Skin epidermis (tissue), 12 donors: ENCODE results near the gene UBL7.
"Not testable (repeated sequence)": the region's sequence is repeated elsewhere in the genome, so short reads cannot be mapped to it uniquely, and the experiment has no call there.

Experiments used
- H3K27ac ChIP-seq, 21 experiments: fragments of 200-600 bp; sonication (generic) in 11 of 21; one replicate each; pipeline ENCODE4 v1.5.0; 2020; ENCODE audit warnings: mild to moderate bottlenecking in 3 of 21, inconsistent platforms in 2 of 21, moderate library complexity in 2 of 21
- H3K4me3 ChIP-seq, 7 experiments: fragments of 200-600 bp; sonication (generic) in 2 of 7; one replicate each; pipeline ENCODE4 v1.5.0; 2020; ENCODE audit warnings: inconsistent platforms in 2 of 7, mild to moderate bottlenecking in 2 of 7, moderate library complexity in 1 of 7

The UBL7 gene, protein sequence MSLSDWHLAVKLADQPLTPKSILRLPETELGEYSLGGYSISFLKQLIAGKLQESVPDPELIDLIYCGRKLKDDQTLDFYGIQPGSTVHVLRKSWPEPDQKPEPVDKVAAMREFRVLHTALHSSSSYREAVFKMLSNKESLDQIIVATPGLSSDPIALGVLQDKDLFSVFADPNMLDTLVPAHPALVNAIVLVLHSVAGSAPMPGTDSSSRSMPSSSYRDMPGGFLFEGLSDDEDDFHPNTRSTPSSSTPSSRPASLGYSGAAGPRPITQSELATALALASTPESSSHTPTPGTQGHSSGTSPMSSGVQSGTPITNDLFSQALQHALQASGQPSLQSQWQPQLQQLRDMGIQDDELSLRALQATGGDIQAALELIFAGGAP

DNA sequence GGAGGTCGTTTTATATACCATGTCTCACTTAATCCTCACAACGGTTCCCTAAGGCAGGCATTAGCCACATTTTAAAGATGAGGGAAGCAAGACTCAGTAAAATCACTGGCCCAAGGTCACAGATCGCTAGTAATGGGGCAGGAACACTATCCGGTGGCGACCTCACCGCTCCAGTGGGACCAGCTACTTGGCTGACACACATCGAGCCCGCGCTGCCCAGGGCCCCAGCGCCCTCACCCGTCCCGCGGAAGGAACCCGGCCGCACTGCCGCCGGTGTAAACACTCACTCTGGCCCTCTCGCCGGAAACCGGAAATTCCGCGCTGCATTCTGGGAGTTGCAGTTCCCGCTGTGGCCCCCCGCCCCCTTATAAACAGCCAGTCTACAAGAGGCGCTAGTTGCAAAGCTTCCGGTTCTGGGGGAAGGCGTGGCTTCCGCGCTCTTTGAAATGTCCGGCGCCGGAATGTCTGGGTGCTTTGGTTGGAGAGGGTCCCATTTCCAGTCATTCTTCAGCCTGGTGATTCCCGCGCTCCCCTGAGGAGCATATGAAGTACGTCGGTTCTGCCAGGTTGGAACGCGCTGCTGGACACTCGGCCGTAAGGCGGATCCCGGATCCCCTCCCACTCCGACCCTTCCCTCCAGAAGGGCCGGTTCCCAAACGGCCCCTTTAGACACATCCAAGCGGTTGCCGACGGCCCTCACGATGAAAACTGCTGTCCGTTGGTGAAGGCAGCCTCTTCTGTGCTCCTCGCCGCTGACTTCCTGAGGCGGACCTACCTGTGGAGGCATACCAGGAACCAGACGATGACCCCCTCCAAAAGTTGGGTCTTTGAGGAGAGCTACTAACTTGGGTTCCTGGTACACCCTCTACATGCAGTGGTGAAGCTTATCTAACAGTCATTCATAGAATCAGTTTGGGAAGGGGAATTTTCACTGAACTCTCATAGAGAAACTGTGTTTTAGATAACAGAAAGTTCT lies at the start of gene UBL7:
TSS of gene UBL7 (minus strand) at position 290 of the 976 bp plus-strand sequence. CDS start 2,293 bp downstream, outside the sequence.
- Histone ChIP-seq H3K27ac (peak within 1 kb of the TSS; percentile 43 to 95 (median 85)), H3K4me3 (peak within 1 kb of the TSS; percentile 54 to 94 (median 85))

DNA sequence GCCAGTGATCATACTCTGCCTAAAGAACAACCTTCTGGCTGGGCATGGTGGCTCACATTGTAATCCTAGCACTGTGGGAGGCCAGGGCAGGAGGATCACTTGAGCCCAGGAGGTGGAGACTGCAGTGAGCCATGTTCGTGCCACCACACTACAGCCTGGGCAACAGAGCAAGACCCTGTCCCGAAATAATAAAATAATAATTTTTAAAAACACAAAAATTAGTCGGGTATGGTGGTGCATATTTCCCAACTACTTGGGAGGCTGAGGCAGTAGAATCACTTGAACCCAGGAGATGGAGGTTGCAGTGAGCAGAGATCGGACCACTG lies 45.5 kb upstream of the UBL7 start:
- Histone ChIP-seq H3K4me3 (no peak overlapping the region), H3K27ac (no peak overlapping the region)

DNA sequence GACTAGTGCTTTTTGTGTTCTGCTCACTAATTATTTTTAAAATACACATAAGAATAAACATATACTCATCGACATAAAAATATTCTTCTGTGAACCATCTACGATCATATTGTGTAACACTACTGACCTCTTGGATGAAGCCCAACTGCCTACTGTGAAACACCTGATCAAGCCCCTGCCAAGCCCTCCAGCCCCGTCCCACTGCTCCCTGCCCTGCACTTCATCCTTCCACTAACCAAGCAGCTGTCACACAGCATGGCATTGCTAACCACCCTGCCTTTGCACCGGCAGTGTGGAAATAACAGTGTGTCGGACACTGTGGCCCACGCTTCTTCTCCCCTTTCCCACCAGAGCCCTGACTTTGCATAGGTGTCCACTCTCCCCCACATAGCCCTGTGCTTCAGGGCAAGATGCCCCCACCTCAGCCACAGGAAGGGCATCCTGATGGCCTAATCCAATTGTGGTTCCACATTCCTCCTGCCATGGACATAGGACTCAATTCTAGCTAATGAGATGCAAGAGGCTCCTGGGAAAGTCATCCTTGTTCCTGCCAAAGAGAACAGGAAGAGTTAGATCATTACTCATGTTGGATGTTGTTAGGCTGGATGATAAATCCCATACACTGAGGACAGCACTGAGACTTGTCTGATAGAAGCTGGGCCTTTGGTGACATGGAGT lies 45.0 kb upstream of the UBL7 start:
- no peak overlapping the region for H3K27ac ChIP-seq
- no peak overlapping the region for H3K4me3 ChIP-seq

DNA sequence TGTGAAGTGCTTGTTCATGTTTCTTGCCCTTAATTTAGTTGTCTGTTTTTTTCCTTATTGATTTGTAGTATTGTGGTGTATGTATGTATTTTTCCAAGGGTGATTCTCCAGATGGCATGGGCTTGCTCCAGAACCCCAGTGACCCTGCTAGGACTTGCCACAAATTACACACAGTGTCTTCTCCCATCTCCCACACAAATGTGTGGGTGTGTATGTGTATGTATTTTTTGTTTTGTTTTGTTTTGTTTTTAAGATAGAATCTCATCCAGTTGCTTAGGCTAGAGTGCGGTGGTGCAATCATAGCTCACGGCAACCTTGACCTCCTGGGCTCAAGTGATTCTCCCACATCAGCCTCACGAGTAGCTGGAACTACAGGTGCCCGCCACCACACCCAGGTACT lies 43.9 kb upstream of the UBL7 start:
- no peak overlapping the region for H3K27ac ChIP-seq
- no peak overlapping the region for H3K4me3 ChIP-seq

DNA sequence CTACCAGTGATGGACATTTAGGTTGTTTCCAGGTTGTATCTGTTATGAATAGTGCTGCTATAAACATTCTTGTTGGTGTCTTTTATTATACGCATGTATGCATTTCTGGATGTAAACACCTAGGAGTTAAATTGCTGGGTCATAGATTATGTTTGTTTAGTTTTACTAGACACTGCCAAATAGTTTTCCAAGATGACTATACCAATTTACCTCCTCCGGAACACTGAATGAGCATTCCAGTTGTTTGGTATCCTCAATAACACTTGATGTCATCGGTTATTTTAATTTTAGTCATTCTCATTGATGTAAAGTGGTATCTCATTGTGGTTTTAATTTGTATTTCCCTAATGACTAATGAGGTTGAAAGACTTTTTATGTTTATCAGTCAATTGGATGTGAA lies 43.5 kb upstream of the UBL7 start:
- no peak overlapping the region for H3K27ac ChIP-seq
- no peak overlapping the region for H3K4me3 ChIP-seq

DNA sequence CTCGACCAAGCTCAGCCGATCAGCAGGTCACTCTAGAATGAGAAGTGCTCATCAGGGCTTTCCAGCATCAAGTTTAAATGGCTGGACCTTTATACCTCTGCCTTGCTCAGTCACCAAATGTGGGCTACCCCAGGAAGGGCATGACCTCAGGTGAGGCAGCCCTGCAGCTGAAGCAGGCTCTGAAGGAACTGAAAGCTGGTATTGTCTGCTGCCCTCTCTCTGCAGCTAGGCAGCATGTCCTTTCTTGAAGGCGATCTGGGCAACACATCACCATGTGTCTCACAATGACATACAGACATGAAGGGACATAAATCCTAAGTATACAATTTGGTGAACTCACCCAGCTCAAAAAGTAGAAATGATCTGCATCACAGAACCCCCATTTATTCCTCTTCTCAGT lies 41.3 kb upstream of the UBL7 start:
- Histone ChIP-seq H3K4me3 (no peak overlapping the region), H3K27ac (no peak overlapping the region)

DNA sequence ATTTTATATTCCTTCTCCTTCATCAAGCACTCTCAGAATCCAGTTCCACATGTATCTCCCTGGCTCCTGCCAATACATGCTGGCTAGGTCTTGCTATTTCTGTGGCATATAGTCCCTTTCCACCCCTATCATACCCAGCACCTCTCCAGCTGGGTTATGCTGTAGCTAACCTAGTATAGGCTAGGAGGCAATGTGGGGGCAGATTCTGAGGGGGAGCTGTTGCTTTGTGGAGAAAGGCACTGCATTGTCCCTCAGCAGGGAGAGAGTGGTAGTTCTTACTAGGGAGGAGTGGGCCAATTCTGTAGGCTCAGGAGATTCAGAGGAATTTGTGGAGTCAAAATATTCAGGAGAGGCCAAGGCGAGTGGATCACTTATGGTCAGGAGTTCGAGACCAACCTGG lies 39.4 kb upstream of the UBL7 start:
- H3K27ac ChIP-seq, result no peak overlapping the region
- no peak overlapping the region for H3K4me3 ChIP-seq

DNA sequence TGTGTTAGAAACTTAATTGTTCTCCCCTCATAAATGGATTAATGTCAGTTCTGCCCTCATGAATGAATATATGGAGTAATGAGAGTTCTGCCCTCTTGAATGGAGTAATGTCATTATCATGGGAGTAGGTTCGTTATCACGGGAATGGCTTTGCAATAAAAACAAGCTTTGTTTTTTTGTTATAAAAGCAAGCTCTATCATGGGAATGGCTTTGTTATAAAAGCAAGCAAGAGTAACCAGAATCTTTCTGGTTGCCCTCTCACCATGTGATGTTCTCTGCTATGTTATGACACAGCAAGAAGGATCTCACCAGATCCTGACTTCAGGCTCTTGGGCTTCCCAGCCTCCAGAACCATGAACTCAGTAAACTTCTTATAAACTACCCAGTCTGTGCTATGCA lies 38.4 kb upstream of the UBL7 start:
- H3K4me3 ChIP-seq, result no peak overlapping the region
- H3K27ac ChIP-seq, result no peak overlapping the region

DNA sequence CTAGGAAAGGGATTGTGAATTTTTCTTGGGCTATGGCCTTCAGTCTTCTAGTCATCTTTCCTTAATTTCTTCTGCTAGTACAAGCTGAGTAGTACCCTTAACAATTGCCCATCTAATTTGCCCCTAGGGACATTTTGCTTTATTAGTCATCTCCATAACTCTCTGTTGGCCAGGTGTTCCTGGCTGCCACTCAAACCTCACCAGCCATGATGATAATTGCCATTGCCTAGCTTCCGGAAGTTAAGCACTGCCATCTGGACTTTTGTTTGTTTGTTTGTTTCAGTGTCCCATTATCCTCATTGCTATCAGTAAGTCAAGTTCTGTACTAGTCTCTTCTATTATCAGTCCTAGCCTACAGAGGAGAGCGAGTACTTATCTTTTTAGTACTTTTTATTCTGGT lies 36.6 kb upstream of the UBL7 start:
- Histone ChIP-seq H3K4me3 (no peak overlapping the region), H3K27ac (no peak overlapping the region)

DNA sequence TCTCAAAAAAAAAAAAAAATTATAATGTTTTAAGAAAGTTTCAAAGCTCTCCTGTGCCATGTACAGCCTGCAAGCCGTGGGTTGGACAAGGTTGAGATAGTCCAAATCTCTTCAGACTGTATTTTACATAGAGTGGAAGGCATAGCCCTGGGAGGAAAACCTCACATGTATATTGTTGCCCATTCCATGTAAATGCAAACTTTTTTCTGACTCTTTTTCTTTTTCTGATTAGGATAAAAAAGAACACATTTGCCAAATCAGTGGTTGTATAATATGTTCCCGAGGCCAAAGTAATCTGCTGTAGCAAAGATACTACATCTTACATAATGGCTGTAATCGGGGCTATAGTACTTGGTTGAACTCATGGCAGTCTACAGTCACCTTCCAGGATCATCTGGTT lies 35.7 kb upstream of the UBL7 start:
- H3K27ac ChIP-seq, result no peak overlapping the region
- H3K4me3 ChIP-seq, result no peak overlapping the region

DNA sequence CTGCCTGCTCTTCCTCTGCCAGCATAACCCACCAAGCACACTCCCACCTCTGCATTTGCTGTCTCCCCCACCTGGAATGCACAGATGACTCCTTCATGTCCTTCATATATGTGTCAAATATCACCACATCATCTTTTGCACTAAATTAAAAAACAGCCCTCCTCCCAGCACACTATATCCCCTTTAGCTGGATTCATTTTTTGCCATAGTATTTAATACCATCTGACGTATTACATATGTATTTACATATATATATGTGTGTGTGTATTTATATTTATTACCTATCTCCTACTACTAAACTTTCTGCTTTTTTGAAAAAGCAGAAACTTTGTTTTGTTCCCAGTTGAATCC lies 29.4 kb upstream of the UBL7 start:
- Histone ChIP-seq H3K4me3 (no peak overlapping the region), H3K27ac (no peak overlapping the region)

DNA sequence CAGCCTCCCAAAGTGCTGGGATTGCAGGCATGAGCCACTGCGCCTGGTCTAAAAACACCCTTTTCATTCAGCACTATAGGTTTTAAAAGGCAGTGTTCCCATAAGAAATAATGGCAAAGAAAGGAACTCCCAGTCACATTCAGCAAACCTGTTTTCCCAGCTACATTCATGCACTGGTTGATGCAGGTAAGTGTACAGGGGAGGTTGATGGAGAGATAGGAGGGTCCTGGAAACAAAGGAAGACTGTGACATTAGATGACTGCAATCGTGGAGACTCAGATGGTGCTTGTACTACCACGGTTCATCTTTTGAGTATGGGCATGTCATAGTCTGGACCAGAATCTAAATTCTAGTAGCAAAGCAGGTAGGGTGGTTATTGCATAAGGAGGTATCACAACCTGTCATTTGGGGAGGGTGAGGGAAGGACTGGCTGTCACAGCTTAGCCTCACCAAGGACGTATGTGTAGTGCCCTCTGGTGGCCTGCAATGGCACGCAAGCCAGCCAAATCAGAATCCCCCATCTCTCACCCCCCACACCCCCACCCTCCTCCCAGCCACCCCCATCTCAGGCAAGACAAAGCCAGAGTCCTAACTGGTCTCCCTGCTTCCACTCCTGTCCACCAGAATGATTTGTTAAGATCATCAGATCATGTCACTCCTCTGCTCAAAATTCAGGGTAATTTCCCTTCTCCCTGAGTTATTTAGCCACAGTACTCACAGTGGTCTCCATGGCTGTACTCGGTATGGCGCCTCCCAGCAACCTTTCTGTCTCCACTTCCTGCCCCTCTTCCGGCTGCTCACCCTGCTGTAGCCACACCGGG lies 28.8 kb upstream of the UBL7 start:
- Histone ChIP-seq H3K4me3 (no peak overlapping the region), H3K27ac (no peak overlapping the region)

DNA sequence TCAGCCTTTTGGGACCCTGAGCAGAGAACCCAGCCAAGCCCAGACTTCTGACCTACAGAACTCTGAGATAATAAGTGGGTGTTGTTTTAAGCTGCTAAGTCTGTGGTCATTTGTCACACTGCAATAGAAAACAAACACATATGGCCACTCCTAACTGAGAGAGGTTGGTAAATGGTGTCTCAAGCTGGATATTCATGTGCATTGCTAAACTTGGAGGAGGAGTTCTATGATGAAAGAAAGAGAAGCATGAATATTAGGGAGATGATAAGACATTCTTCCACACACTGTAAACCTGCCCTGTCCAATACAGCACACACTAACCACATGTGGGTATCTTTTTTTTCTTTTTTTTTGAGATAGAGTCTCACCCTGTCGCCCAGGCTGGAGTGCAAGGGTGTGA lies 27.8 kb upstream of the UBL7 start:
- H3K27ac ChIP-seq, result no peak overlapping the region
- H3K4me3 ChIP-seq, result no peak overlapping the region

DNA sequence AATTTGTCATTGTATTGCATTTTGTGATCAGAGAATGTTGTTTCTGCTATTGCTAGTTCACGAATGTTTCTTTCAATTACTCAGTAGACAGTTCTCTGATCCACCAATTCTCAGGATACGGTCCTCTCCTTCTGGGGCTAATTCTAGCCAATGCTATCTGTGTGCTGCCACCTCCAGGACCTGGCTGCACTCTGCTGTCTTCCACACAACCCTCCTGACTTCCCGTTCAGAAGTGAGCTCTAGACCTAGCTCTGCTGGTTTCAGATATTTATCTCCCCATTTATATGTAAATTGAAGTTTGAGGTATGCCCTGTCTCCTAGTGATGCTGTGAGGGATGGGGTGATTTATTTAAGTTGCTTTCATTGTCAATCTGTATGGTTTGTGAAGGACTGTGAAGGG lies 21.7 kb upstream of the UBL7 start:
- no peak overlapping the region for H3K27ac ChIP-seq
- H3K4me3 ChIP-seq, result no peak overlapping the region

DNA sequence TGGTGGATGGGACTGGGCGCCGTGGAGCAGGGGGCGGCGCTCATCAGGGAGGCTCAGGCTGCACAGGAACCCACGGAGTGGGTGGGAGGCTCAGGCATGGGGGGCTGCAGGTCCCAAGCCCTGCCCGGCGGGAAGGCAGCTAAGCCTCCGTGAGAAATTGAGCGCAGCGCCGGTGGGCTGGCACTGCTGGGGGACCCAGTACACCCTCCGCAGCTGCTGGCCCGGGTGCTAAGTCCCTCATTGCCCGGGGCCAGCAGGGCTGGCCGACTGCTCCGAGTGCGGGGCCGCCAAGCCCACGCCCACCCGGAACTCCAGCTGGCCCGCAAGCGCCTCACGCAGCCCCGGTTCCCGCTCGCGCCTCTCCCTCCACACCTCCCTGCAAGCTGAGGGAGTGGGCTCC lies 19.4 kb upstream of the UBL7 start:
- not testable (repeated sequence) for H3K4me3 ChIP-seq, H3K27ac ChIP-seq

DNA sequence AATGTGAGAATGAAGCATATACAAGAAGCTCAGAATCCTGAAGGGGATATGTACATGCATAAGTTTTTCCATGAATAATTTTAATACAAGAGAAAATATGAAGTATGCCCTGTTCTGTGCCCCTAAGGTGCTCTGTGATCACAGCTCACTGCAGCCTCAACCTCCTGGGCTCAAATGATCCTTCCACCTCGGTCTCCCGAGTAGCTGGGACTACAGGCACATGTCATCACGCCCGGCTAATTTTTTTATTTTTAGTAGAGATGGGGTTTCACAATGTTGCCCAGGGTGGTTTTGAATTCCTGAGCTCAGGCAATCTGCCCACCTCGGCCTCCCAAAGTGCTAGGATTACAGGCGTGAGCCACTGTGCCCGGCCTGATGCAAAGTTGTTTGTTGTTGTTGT lies 10.7 kb upstream of the UBL7 start:
- not testable (repeated sequence) for H3K4me3 ChIP-seq, H3K27ac ChIP-seq

DNA sequence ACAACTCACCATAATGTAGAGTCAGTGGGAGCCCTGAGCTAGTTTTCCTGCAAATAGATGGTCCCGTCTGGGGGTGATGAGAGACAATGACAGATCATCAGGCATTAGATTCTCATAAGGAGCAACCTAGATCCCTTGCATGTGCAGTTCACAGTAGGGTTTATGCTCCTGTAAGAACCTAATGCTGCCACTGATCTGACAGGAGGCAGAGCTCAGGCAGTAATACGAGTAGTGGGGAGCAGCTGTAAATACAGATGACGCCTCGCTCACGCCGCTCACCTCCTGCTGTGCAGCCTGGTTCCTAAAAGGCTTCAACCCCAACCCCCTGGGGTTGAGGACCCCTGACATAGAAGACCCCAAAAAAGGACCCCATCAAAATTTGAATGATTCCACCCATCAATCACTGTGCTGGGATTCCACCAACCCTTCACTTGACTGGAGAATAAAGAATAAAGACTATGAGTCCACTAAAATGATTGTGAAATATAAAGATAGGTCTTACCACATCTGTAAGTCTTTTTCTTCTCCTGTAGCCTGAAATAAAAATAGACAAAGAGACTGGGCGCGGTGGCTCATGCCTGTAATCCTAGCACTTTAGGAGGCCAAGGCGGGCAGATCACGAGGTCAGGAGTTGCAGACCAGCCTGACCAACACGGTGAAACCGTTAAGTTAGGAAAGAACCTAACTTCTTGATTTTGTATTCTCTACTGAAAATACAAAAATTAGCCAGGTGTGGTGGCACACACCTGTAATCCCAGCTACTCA lies 9.9 kb upstream of the UBL7 start:
- Histone ChIP-seq H3K27ac (no peak overlapping the region), H3K4me3 (no peak overlapping the region)

DNA sequence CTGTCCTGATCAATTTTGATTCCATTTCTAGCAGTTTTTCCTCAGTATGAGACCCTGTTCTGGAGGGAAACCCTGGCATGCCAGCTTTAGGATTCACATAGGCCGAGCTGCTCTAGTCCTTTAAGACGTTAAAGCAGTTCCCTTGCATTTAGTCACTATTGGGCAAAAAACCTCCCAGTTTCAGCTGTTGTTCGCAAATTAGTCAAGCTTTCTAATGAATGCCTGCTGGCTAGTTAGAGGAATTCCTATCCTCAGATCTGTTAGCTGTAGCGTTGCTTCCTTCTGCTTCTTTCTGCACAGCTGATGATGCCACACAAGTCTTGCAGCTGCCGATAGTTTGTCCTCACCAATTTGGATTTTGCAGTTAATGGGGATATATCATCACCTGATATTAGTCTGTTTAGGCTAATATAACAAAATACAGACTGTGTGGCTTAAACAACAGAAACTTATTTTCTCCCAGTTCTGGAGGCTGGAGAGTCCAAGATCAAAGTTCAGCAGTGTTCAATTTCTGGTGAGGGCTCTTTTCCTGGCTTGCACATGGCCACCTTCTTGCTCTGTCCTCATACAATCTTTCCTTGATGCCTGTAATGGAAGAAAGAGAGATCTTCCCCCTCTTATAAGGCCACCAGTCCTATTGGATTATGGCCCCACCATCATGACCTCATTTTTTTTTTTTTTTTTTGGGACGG lies 7.5 kb upstream of the UBL7 start:
- Histone ChIP-seq H3K27ac (no peak overlapping the region), H3K4me3 (no peak overlapping the region)

DNA sequence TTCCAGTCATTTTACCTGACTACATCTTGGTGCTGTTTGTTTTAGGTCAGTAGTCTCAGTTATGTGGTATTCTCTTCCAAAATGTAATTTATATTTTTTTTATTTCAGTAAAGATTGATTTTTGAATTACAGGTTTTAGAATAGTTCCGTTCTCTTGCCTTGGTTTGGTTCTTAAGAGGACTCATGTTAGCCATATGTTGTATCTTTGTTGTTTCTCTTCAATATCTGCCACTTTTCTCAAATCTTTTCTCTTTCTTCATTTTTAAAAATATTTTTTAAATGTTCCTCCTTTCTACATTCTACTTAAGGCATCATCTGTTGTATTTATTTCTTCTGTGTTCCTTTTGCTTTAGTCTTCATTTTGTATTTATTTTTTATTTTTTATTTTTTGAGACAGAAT lies 5.6 kb upstream of the UBL7 start:
- Histone ChIP-seq H3K4me3 (no peak overlapping the region), H3K27ac (no peak overlapping the region)
